HEK293T (cell line): ENCODE data around the gene DUSP10.

ENCODE experiments used
- CTCF ChIA-PET: fragments of 350-600 bp; formaldehyde crosslinking; extraction: SDS; loops from one replicate; lab custom pipeline; 2021; ENCODE audit warnings: antibody characterized with exemption, inconsistent platforms; lab: Yijun Ruan, JAX
- POLR2A ChIA-PET: fragments of 350-600 bp; formaldehyde crosslinking; extraction: SDS; loops from one replicate; lab custom pipeline; 2020; ENCODE audit warnings: antibody characterized with exemption, inconsistent platforms; lab: Yijun Ruan, JAX
- DNase-seq: peaks from one replicate; pipeline ENCODE4 v3.0.0; 2012; ENCODE audit warnings: mixed read lengths; ENCODE audit errors: extremely low spot score
- ARNT ChIP-seq: fragments of 450-650 bp; IDR thresholded peaks from 2 replicates; pipeline ENCODE4 v1.6.1; 2017; ENCODE audit warnings: mild to moderate bottlenecking
- BHLHE40 ChIP-seq: fragments of 450-650 bp; IDR thresholded peaks from 2 replicates; pipeline ENCODE4 v1.6.1; 2016; ENCODE audit warnings: mild to moderate bottlenecking, moderate library complexity, borderline replicate concordance
- CTBP1 ChIP-seq: fragments of 450-650 bp; IDR thresholded peaks from 2 replicates; pipeline ENCODE4 v1.6.1; 2016; ENCODE audit warnings: borderline replicate concordance
- ELF4 ChIP-seq: fragments of 450-650 bp; IDR thresholded peaks from 2 replicates; pipeline ENCODE4 v1.6.1; 2017; ENCODE audit warnings: antibody characterized with exemption
- FOXA1 ChIP-seq: fragments of 450-650 bp; IDR thresholded peaks from 2 replicates; pipeline ENCODE4 v1.6.1; 2016; ENCODE audit warnings: mild to moderate bottlenecking
- FOXK2 ChIP-seq: fragments of 450-650 bp; IDR thresholded peaks from 2 replicates; pipeline ENCODE4 v1.6.1; 2016; ENCODE audit warnings: mild to moderate bottlenecking
- FOXM1 ChIP-seq: fragments of 450-650 bp; IDR thresholded peaks from 2 replicates; pipeline ENCODE4 v1.6.1; 2017; ENCODE audit warnings: mild to moderate bottlenecking, borderline replicate concordance
- HDGF ChIP-seq: fragments of 450-650 bp; IDR thresholded peaks from 2 replicates; pipeline ENCODE4 v1.6.1; 2017; ENCODE audit warnings: antibody characterized with exemption, borderline replicate concordance
- L3MBTL2 ChIP-seq: fragments of 450-650 bp; conservative IDR thresholded peaks from 2 replicates; pipeline ENCODE4 v1.6.1; 2016; ENCODE audit warnings: mild to moderate bottlenecking
- LEF1 ChIP-seq: fragments of 450-650 bp; IDR thresholded peaks from 2 replicates; pipeline ENCODE4 v1.6.1; 2017; ENCODE audit warnings: mild to moderate bottlenecking, borderline replicate concordance
- NFRKB ChIP-seq: fragments of 450-650 bp; IDR thresholded peaks from 2 replicates; pipeline ENCODE4 v1.6.1; 2016; ENCODE audit warnings: mild to moderate bottlenecking, moderate library complexity
- PKNOX1 ChIP-seq: fragments of 450-650 bp; IDR thresholded peaks from 2 replicates; pipeline ENCODE4 v1.6.1; 2016
- SP1 ChIP-seq: fragments of 450-650 bp; IDR thresholded peaks from 2 replicates; pipeline ENCODE4 v1.6.1; 2017
- SUZ12 ChIP-seq: fragments of 450-650 bp; IDR thresholded peaks from 2 replicates; pipeline ENCODE4 v1.6.1; 2016; ENCODE audit warnings: mild to moderate bottlenecking
- TARDBP ChIP-seq: fragments of 450-650 bp; IDR thresholded peaks from 2 replicates; pipeline ENCODE4 v1.6.1; 2016
- ZNF384 ChIP-seq: fragments of 450-650 bp; IDR thresholded peaks from 2 replicates; pipeline ENCODE4 v1.6.1; 2016

DUSP10 gene

GRCh38 chr1:221711063-221711577 lies 30.8 kb downstream of the DUSP10 start:
- no peak for DNase-seq
- TF ChIP-seq ZNF384 (no peak), TARDBP (no peak), FOXK2 (no peak), CTBP1 (no peak), NFRKB (no peak), BHLHE40 (no peak), FOXA1 (no peak), PKNOX1 (no peak)
- POLR2A ChIA-PET: no interaction called here
- CTCF ChIA-PET: no interaction called here

GRCh38 chr1:221709854-221710253 lies 32.0 kb downstream of the DUSP10 start:
- CTCF ChIA-PET: interaction anchor here (0.6 kb wide), 1 partner anchor 15 kb away, joined by 3 read pairs; no protein-coding TSS in a partner anchor
- DNase-seq: no peak
- TF ChIP-seq SP1 (no peak), FOXA1 (no peak), FOXK2 (no peak), CTBP1 (no peak), FOXM1 (no peak)
- POLR2A ChIA-PET: no interaction called here

GRCh38 chr1:221708987-221709386 lies 32.9 kb downstream of the DUSP10 start:
- POLR2A ChIA-PET: interaction anchor here (1.0 kb wide), 1 partner anchor 33 kb away, joined by 5 read pairs; the partner anchor contains the start of gene DUSP10
- DNase-seq: no peak

DNA sequence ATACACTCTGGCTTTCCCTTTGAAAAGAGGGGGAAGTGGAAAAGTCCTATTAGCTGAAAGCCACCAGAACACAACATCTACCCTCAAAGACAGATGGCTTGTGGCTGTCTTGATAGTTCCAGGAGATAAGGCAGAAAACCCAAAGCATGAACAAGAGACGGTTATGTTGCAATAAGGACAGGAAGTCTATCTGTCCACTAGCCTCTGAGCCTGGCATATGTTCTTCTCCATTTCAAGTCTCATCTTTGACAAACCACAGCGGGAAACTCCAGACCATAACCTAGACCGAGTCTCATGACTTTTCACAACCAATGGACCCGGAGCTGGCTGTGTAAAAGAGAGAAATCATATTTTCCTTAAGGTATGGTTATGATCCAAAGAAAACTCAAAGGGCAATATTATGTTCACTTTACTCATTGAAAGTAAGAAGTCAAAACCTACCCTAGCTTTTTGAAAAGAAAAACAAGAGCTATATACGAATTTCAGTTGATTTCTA lies 33.8 kb downstream of the DUSP10 start:
- CTCF ChIA-PET: interaction anchor here (0.6 kb wide), 1 partner anchor 747 kb away, joined by 3 read pairs; no protein-coding TSS in a partner anchor
- no peak for DNase-seq
- POLR2A ChIA-PET: interaction anchor here (1.0 kb wide), 1 partner anchor 34 kb away, joined by 5 read pairs; the partner anchor contains the start of gene DUSP10
- TF ChIP-seq SUZ12: no peak
- TF ChIP-seq FOXM1: no peak
- TF ChIP-seq BHLHE40: no peak
- TF ChIP-seq NFRKB: no peak
- no peak for TF ChIP-seq TARDBP
- TF ChIP-seq ARNT: no peak
- TF ChIP-seq CTBP1: no peak
- TF ChIP-seq ZNF384: no peak
- TF ChIP-seq HDGF: no peak
- TF ChIP-seq FOXK2: no peak
- TF ChIP-seq FOXA1: no peak
- no peak for TF ChIP-seq LEF1

More at GRCh38 chr1:221708987-221709386, 32.9 kb downstream of the DUSP10 start:
- no peak for TF ChIP-seq SUZ12
- TF ChIP-seq L3MBTL2: no peak
- TF ChIP-seq HDGF: no peak
- TF ChIP-seq TARDBP: no peak
- no peak for TF ChIP-seq FOXA1
- no peak for TF ChIP-seq ELF4
- TF ChIP-seq SP1: no peak
- TF ChIP-seq FOXK2: no peak
- TF ChIP-seq PKNOX1: no peak
- TF ChIP-seq FOXM1: no peak
- CTCF ChIA-PET: no interaction called here

- CTCF ChIA-PET: no interaction called here
- TF ChIP-seq TARDBP: no peak
- TF ChIP-seq FOXM1: no peak
- POLR2A ChIA-PET: no interaction called here
- no peak for DNase-seq
Measured at GRCh38 chr1:221706876-221707582, 34.9 kb downstream of the DUSP10 start.

DNA sequence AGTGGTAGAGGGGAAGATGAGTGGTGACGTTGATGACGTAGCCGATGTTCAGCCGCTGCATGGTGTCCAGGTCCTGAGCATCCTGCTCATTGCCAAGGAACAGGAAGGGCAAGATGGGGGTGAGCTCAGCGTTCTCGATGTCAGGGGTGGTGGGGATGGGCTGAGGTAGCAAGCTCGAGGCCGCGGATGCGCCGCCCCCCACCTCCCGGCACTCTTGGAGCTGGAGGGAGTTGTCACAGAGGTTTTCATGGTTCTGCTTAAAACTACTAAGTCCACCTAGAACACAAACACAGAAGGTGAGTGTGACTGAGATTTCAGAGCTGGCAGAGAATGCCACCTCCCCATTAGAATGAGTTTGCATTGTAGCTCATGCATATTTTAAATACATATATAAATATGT lies 35.7 kb downstream of the DUSP10 start:
- ChIA-PET POLR2A (no interaction called here), CTCF (interaction anchor here (0.5 kb wide), 1 partner anchor 271 kb away, joined by 3 read pairs; no protein-coding TSS in a partner anchor)
- TF ChIP-seq CTBP1: no peak
- no peak for TF ChIP-seq PKNOX1
- TF ChIP-seq ARNT: no peak
- TF ChIP-seq FOXA1: no peak
- TF ChIP-seq FOXK2: no peak
- no peak for TF ChIP-seq NFRKB
- TF ChIP-seq HDGF: no peak
- no peak for TF ChIP-seq TARDBP
- TF ChIP-seq ELF4: no peak
- no peak for TF ChIP-seq BHLHE40
- no peak for TF ChIP-seq LEF1
- TF ChIP-seq L3MBTL2: no peak
- TF ChIP-seq ZNF384: no peak
- no peak for TF ChIP-seq FOXM1
- TF ChIP-seq SUZ12: no peak
- DNase-seq: no peak
